Astrocyte (in vitro differentiated cells and primary cell): ENCODE results near the gene SEPSECS. TPM values are rescaled to one million over a fixed set of nuclear protein-coding genes. Genes with fewer than 3 reads are reported as not detected.

Experiments used
- DNase-seq: peaks from one replicate; pipeline ENCODE4 v3.0.0-alpha.2; 2010; ENCODE audit warnings: low read depth
- FAIRE-seq: peaks from 2 replicates; lab custom pipeline; 2011; peaks lifted over from hg19 to GRCh38; lab: Jason Lieb, UNC
- H2AFZ ChIP-seq: 2 replicates; pipeline ENCODE4 v1.6.0; 2012; ENCODE audit warnings: low read depth, low read length, inconsistent platforms
- H3K27ac ChIP-seq: 2 replicates; pipeline ENCODE4 v1.5.1; 2011; ENCODE audit warnings: low read depth, low read length, inconsistent platforms
- H3K27me3 ChIP-seq: 2 replicates; pipeline ENCODE4 v1.6.0; 2011; ENCODE audit warnings: low read length, inconsistent platforms; ENCODE audit not compliant: insufficient read depth
- H3K36me3 ChIP-seq: 2 replicates; pipeline ENCODE4 v1.5.1; 2011; ENCODE audit warnings: low read length, inconsistent platforms; ENCODE audit not compliant: insufficient read depth
- H3K4me1 ChIP-seq: 2 replicates; pipeline ENCODE4 v1.5.1; 2011; ENCODE audit warnings: low read length, inconsistent platforms; ENCODE audit not compliant: insufficient read depth
- H3K4me2 ChIP-seq: 2 replicates; pipeline ENCODE4 v1.6.0; 2012; ENCODE audit warnings: low read length, inconsistent platforms
- H3K4me3 ChIP-seq: 2 replicates; pipeline ENCODE4 v1.5.1; 2011; ENCODE audit warnings: low read depth, mild to moderate bottlenecking, low read length, inconsistent platforms; ENCODE audit not compliant: insufficient read depth
- H3K79me2 ChIP-seq: 2 replicates; pipeline ENCODE4 v1.6.0; 2012; ENCODE audit warnings: mild to moderate bottlenecking, low read length, inconsistent platforms; ENCODE audit not compliant: insufficient read depth
- H3K9ac ChIP-seq: 2 replicates; pipeline ENCODE4 v1.6.0; 2012; ENCODE audit warnings: mild to moderate bottlenecking, low read length, inconsistent platforms
- H3K9me3 ChIP-seq: 2 replicates; pipeline ENCODE4 v1.5.1; 2012; ENCODE audit warnings: low read depth, mild to moderate bottlenecking, low read length, inconsistent platforms; ENCODE audit not compliant: insufficient read depth
- H4K20me1 ChIP-seq: 2 replicates; pipeline ENCODE4 v1.6.0; 2012; ENCODE audit warnings: low read length, inconsistent platforms; ENCODE audit not compliant: insufficient read depth
- H3K27ac Mint-ChIP-seq: one replicate; pipeline ENCODE4 v1.8.0; 2021; ENCODE audit warnings: mild to moderate bottlenecking, mixed read lengths; ENCODE audit not compliant: unreplicated experiment
- H3K27me3 Mint-ChIP-seq: one replicate; pipeline ENCODE4 v1.8.0; 2021; ENCODE audit warnings: low read depth, mixed read lengths; ENCODE audit not compliant: unreplicated experiment
- H3K36me3 Mint-ChIP-seq: one replicate; pipeline ENCODE4 v1.8.0; 2021; ENCODE audit warnings: low read depth, mixed read lengths; ENCODE audit not compliant: unreplicated experiment
- H3K4me1 Mint-ChIP-seq: one replicate; pipeline ENCODE4 v1.8.0; 2021; ENCODE audit warnings: low read depth, mixed read lengths; ENCODE audit not compliant: unreplicated experiment
- H3K4me3 Mint-ChIP-seq: one replicate; pipeline ENCODE4 v1.8.0; 2021; ENCODE audit warnings: mild to moderate bottlenecking, moderate library complexity, mixed read lengths; ENCODE audit not compliant: unreplicated experiment
- H3K9me3 Mint-ChIP-seq: one replicate; pipeline ENCODE4 v1.8.0; 2021; ENCODE audit warnings: mild to moderate bottlenecking, mixed read lengths; ENCODE audit not compliant: unreplicated experiment
- CTCF ChIP-seq: IDR thresholded peaks from 2 replicates; pipeline ENCODE4 v1.5.1; 2011; ENCODE audit warnings: low read depth, mild to moderate bottlenecking, inconsistent platforms, low read length, moderate library complexity; ENCODE audit not compliant: insufficient read depth
- EZH2 ChIP-seq: IDR thresholded peaks from 2 replicates; pipeline ENCODE4 v1.6.1; 2012; ENCODE audit warnings: mild to moderate bottlenecking, low read length, inconsistent platforms; ENCODE audit not compliant: insufficient read depth
- total RNA-seq: library from RNA; stranded (reverse); gene quantifications from 2 replicates; pipeline ENCODE4 v1.2.1, GENCODE V29; 2021

The SEPSECS gene
- total RNA-seq, 1 donor from 2014 or later = 4.2 TPM

- Mint-ChIP-seq H3K4me3 (no peak overlapping the region), H3K4me1 (peaks cover 4% of the 10 kb centered on the region), H3K27me3 (no peaks in the 10 kb centered on the region), H3K9me3 (no peaks in the 10 kb centered on the region), H3K27ac (no peak overlapping the region), H3K36me3 (no peaks in the 10 kb centered on the region)
- H4K20me1 ChIP-seq = no peaks in the 10 kb centered on the region
- no peak overlapping the region for H3K4me3 ChIP-seq
- no peak overlapping the region for H3K9ac ChIP-seq
- FAIRE-seq (no peak), DNase-seq (no peak)
- TF ChIP-seq EZH2 (no peak), CTCF (no peak)
- H3K9me3 ChIP-seq = no peaks in the 10 kb centered on the region
- H3K4me2 ChIP-seq = no peak overlapping the region
- no peaks in the 10 kb centered on the region for H3K27me3 ChIP-seq
- no peaks in the 10 kb centered on the region for H3K79me2 ChIP-seq
- H2AFZ ChIP-seq = no peak overlapping the region
- H3K27ac ChIP-seq = no peak overlapping the region
- no peaks in the 10 kb centered on the region for H3K4me1 ChIP-seq
- H3K36me3 ChIP-seq = no peaks in the 10 kb centered on the region
Observed at GRCh38 chr4:25184056-25184455, 23.8 kb upstream of the SEPSECS start.

- no peak for TF ChIP-seq CTCF
- no peak for TF ChIP-seq EZH2
- no peaks in the 10 kb centered on the region for H3K27me3 Mint-ChIP-seq
- no peak for FAIRE-seq
Observed at GRCh38 chr4:25182937-25183336, 22.7 kb upstream of the SEPSECS start.

GRCh38 chr4:25180524-25181131 lies 20.4 kb upstream of the SEPSECS start:
- Mint-ChIP-seq H3K27ac (no peak overlapping the region), H3K9me3 (no peaks in the 10 kb centered on the region), H3K4me3 (no peak overlapping the region), H3K4me1 (peaks cover 10% of the 10 kb centered on the region), H3K36me3 (no peaks in the 10 kb centered on the region), H3K27me3 (no peaks in the 10 kb centered on the region)
- no peak overlapping the region for H3K9ac ChIP-seq
- no peak overlapping the region for H3K27ac ChIP-seq
- TF ChIP-seq CTCF (peak; percentile 63), EZH2 (no peak)
- H3K36me3 ChIP-seq = no peaks in the 10 kb centered on the region
- H2AFZ ChIP-seq = no peak overlapping the region
- no peaks in the 10 kb centered on the region for H3K9me3 ChIP-seq
- no peaks in the 10 kb centered on the region for H3K4me1 ChIP-seq
- H3K79me2 ChIP-seq = no peaks in the 10 kb centered on the region
- no peak overlapping the region for H3K4me2 ChIP-seq
- H3K4me3 ChIP-seq = no peak overlapping the region
- DNase-seq = peak; percentile 14
- no peak for FAIRE-seq
- H3K27me3 ChIP-seq = no peaks in the 10 kb centered on the region
- no peaks in the 10 kb centered on the region for H4K20me1 ChIP-seq

More at GRCh38 chr4:25182937-25183336, 22.7 kb upstream of the SEPSECS start:
- H3K36me3 Mint-ChIP-seq = no peaks in the 10 kb centered on the region
- DNase-seq = no peak
- H4K20me1 ChIP-seq = no peaks in the 10 kb centered on the region
- no peaks in the 10 kb centered on the region for H3K9me3 Mint-ChIP-seq
- no peak overlapping the region for H3K4me2 ChIP-seq
- no peak overlapping the region for H3K4me3 Mint-ChIP-seq
- H3K27ac ChIP-seq = no peak overlapping the region
- no peaks in the 10 kb centered on the region for H3K27me3 ChIP-seq
- H3K27ac Mint-ChIP-seq = no peak overlapping the region
- no peaks in the 10 kb centered on the region for H3K9me3 ChIP-seq
- H3K36me3 ChIP-seq = no peaks in the 10 kb centered on the region
- H3K4me3 ChIP-seq = no peak overlapping the region
- H3K4me1 ChIP-seq = no peaks in the 10 kb centered on the region
- H3K9ac ChIP-seq = no peak overlapping the region
- peaks cover 8% of the 10 kb centered on the region for H3K4me1 Mint-ChIP-seq
- H3K79me2 ChIP-seq = no peaks in the 10 kb centered on the region
- no peak overlapping the region for H2AFZ ChIP-seq
